ENCODE data around the gene HRH2.

DNA sequence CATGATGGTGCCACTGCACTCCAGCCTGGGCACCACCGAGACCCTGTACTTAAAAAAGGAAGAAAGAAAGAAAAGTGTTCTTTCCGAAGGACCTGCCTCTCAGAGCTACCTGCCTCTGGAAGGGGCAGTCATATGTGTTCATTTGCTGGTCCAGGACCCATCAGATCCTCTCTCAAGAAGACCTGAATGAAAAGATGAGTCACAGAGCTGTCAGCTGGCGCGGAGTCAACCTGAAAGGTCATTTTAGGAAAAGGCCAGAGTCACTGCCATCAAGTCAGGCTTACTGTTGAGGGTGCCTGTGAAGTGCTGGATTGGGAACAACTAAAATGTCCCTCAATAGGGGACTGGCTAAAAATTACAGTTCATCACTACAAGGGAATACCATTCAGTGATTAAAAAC is 14.9 kb upstream of the HRH2 start:
- TF ChIP-seq POLR2AphosphoS5 (IDR thresholded peaks at IDR 0.05) (no peak), CTCF (IDR thresholded peaks at IDR 0.05) (no peak), POLR2A (IDR thresholded peaks at IDR 0.05) (no peak), EP300 (IDR thresholded peaks at IDR 0.05) (no peak)

Data from stomach (tissue), 4 donors.